ENCODE results near the gene CLPTM1L.

- TF ChIP-seq CTCF (IDR thresholded peaks at IDR 0.05; ENCODE audit: poor library complexity) (no peak), EZH2 (IDR thresholded peaks at IDR 0.05; ENCODE audit: borderline replicate concordance) (no peak), EZH2phosphoT487 (IDR thresholded peaks at IDR 0.05; ENCODE audit: low read depth, severe bottlenecking, unreplicated experiment) (no peak)
Measured at GRCh38 chr5:1272201-1272600, 72.7 kb downstream of the CLPTM1L start.
